NCI-H2171 (cell line): ENCODE measurements around the gene ELP2.
"Not testable (repeated sequence)": the region's sequence is repeated elsewhere in the genome, so short reads cannot be mapped to it uniquely, and the experiment has no call there.

ENCODE experiments used
- DNase-seq: peaks from one replicate; lab custom pipeline; 2025; lab: John Stamatoyannopoulos, UW

The ELP2 gene

GRCh38 chr18:36160959-36161371 is 31.3 kb downstream of the ELP2 start:
- DNase-seq: no peak

GRCh38 chr18:36162981-36163380 is 33.3 kb downstream of the ELP2 start:
- no peak for DNase-seq

- DNase-seq: no peak
These were observed 38.1 kb downstream of the ELP2 start for GRCh38 chr18:36167692-36168218.

GRCh38 chr18:36168296-36168695 is 38.6 kb downstream of the ELP2 start:
- DNase-seq: not testable (repeated sequence)

- DNase-seq: no peak
These were observed 40.2 kb downstream of the ELP2 start for GRCh38 chr18:36169938-36170337.

GRCh38 chr18:36175481-36175880 is 45.8 kb downstream of the ELP2 start:
- no peak for DNase-seq

- no peak for DNase-seq
These were observed 46.5 kb downstream of the ELP2 start for GRCh38 chr18:36176177-36176584.

- no peak for DNase-seq
These were observed 47.0 kb downstream of the ELP2 start for GRCh38 chr18:36176711-36177110.

- DNase-seq: no peak
These were observed 48.2 kb downstream of the ELP2 start for GRCh38 chr18:36177913-36178312.

- DNase-seq: no peak
These were observed 50.1 kb downstream of the ELP2 start for GRCh38 chr18:36179562-36180355.

- no peak for DNase-seq
These were observed 51.7 kb downstream of the ELP2 start for GRCh38 chr18:36181441-36181840.

GRCh38 chr18:36181898-36182506 is 52.3 kb downstream of the ELP2 start:
- no peak for DNase-seq

- DNase-seq: no peak
These were observed 53.3 kb downstream of the ELP2 start for GRCh38 chr18:36183033-36183432.

- no peak for DNase-seq
These were observed 54.3 kb downstream of the ELP2 start for GRCh38 chr18:36183987-36184386.

GRCh38 chr18:36185157-36185556 is 55.5 kb downstream of the ELP2 start:
- DNase-seq: no peak

GRCh38 chr18:36185901-36186460 is 56.3 kb downstream of the ELP2 start:
- DNase-seq: no peak

GRCh38 chr18:36186461-36187192 is 56.9 kb downstream of the ELP2 start:
- no peak for DNase-seq

GRCh38 chr18:36187193-36187825 is 57.6 kb downstream of the ELP2 start, which contains the start of gene MOCOS:
Gene MOCOS, plus strand, starts transcription at chr18:36187497. Its CDS starts 43 bp downstream, at chr18:36187540.
- no peak for DNase-seq

- DNase-seq: no peak
These were observed 58.4 kb downstream of the ELP2 start for GRCh38 chr18:36187826-36188721.

- no peak for DNase-seq
These were observed 59.2 kb downstream of the ELP2 start for GRCh38 chr18:36188916-36189315.

GRCh38 chr18:36189486-36189885 is 59.8 kb downstream of the ELP2 start:
- DNase-seq: no peak
